ENCODE results near the gene DAD1. TPM values are rescaled to one million over a fixed set of nuclear protein-coding genes. Genes with fewer than 3 reads are reported as not detected.

The DAD1 gene
- total and polyA plus RNA-seq, 2 donors from 2014 or later: 205 to 523 TPM

- intact Hi-C loops (cut with DNase I): no loop called here
- Histone ChIP-seq H3K27me3 (ENCODE audit: control insufficient read depth, insufficient read depth, low read length) (no peaks in the 10 kb centered on the region), H3K27ac (ENCODE audit: low read depth in 2 of 2, low read length in 2 of 2) (no peak overlapping the region), H3K4me3 (ENCODE audit: low read length in 3 of 3) (no peak overlapping the region), H3K4me1 (ENCODE audit: control insufficient read depth in 2 of 3, insufficient read depth in 2 of 3, low read depth in 1 of 3, low read length in 3 of 3) (peaks cover 0 to 23% (median 6%) of the 10 kb centered on the region in 3 donors), H3K36me3 (ENCODE audit: control insufficient read depth in 2 of 3, insufficient read depth in 3 of 3, low read length in 3 of 3) (no peaks in the 10 kb centered on the region), H3K9me3 (ENCODE audit: control insufficient read depth in 2 of 3, insufficient read depth in 1 of 3, low read length in 3 of 3) (no peaks in the 10 kb centered on the region), H3K9ac (ENCODE audit: low read length in 3 of 3) (no peak overlapping the region)
- DNase-seq: no peak
- FAIRE-seq: no peak
- no peak for TF ChIP-seq CTCF (IDR thresholded peaks at IDR 0.05; ENCODE audit: borderline replicate concordance, extremely low read depth, insufficient read depth)
Observed at GRCh38 chr14:22526218-22526617, 62.8 kb downstream of the DAD1 start.

- Histone ChIP-seq H3K27me3 (ENCODE audit: control insufficient read depth, insufficient read depth, low read length) (no peaks in the 10 kb centered on the region), H3K27ac (ENCODE audit: low read depth in 2 of 2, low read length in 2 of 2) (no peak overlapping the region), H3K4me3 (ENCODE audit: low read length in 3 of 3) (no peak overlapping the region), H3K9ac (ENCODE audit: low read length in 3 of 3) (no peak overlapping the region), H3K36me3 (ENCODE audit: control insufficient read depth in 2 of 3, insufficient read depth in 3 of 3, low read length in 3 of 3) (no peaks in the 10 kb centered on the region), H3K4me1 (ENCODE audit: control insufficient read depth in 2 of 3, insufficient read depth in 2 of 3, low read depth in 1 of 3, low read length in 3 of 3) (peaks cover 0 to 35% (median 9%) of the 10 kb centered on the region in 3 donors), H3K9me3 (ENCODE audit: control insufficient read depth in 2 of 3, insufficient read depth in 1 of 3, low read length in 3 of 3) (no peaks in the 10 kb centered on the region)
- DNase-seq (no peak), FAIRE-seq (no peak)
- intact Hi-C loops (cut with DNase I): no loop called here
- no peak for TF ChIP-seq CTCF (IDR thresholded peaks at IDR 0.05; ENCODE audit: borderline replicate concordance, extremely low read depth, insufficient read depth)
Observed at GRCh38 chr14:22524784-22525161, 64.3 kb downstream of the DAD1 start.

DNA sequence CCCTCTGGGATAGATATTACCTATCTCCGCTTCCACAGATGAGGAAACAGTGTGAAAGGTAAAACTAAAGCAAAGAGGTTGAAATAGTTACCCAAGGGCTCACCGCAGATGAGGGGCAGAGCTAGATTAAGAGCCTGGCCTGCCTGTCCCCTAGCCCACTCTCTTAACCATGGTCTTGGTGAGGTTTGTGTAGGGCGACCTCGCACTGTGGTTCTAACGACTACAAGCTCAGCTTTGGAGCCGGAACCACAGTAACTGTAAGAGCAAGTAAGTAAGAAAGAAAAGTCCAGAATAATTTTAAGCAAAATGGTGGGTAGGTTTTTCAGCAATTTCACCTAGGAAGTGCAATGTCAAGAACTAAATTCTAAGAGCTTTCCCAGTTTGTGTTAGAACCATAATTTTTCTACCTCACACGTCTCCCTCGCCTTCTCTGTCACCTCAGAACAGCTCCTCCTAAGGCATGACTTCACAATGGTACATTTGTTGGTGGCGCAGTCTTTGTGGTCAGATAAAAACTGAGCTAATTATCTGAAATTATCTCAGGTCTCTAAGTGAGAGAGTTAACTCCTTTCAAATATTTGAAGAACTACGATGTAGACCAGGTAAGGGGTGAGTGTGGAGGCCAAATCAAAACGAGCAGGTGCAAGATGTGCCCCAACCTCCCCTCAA is 64.8 kb downstream of the DAD1 start:
- Histone ChIP-seq H3K4me1 (ENCODE audit: control insufficient read depth in 2 of 3, insufficient read depth in 2 of 3, low read depth in 1 of 3, low read length in 3 of 3) (peaks cover 0 to 37% (median 11%) of the 10 kb centered on the region in 3 donors), H3K4me3 (ENCODE audit: low read length in 3 of 3) (no peak overlapping the region), H3K9me3 (ENCODE audit: control insufficient read depth in 2 of 3, insufficient read depth in 1 of 3, low read length in 3 of 3) (no peaks in the 10 kb centered on the region), H3K9ac (ENCODE audit: low read length in 3 of 3) (no peak overlapping the region), H3K27me3 (ENCODE audit: control insufficient read depth, insufficient read depth, low read length) (no peaks in the 10 kb centered on the region), H3K36me3 (ENCODE audit: control insufficient read depth in 2 of 3, insufficient read depth in 3 of 3, low read length in 3 of 3) (no peaks in the 10 kb centered on the region), H3K27ac (ENCODE audit: low read depth in 2 of 2, low read length in 2 of 2) (no peak overlapping the region)
- FAIRE-seq (no peak), DNase-seq (no peak)
- no peak for TF ChIP-seq CTCF (IDR thresholded peaks at IDR 0.05; ENCODE audit: borderline replicate concordance, extremely low read depth, insufficient read depth)
- intact Hi-C loops (cut with DNase I): no loop called here

GRCh38 chr14:22523283-22523682 is 65.7 kb downstream of the DAD1 start:
- intact Hi-C loops (cut with DNase I): no loop called here
- H3K4me1 ChIP-seq (ENCODE audit: control insufficient read depth in 2 of 3, insufficient read depth in 2 of 3, low read depth in 1 of 3, low read length in 3 of 3): peaks cover 0 to 37% (median 11%) of the 10 kb centered on the region in 3 donors
- FAIRE-seq (no peak), DNase-seq (no peak)
- H3K27me3 ChIP-seq (ENCODE audit: control insufficient read depth, insufficient read depth, low read length): no peaks in the 10 kb centered on the region
- H3K9ac ChIP-seq (ENCODE audit: low read length in 3 of 3): no peak overlapping the region
- no peak overlapping the region for H3K4me3 ChIP-seq (ENCODE audit: low read length in 3 of 3)
- H3K27ac ChIP-seq (ENCODE audit: low read depth in 2 of 2, low read length in 2 of 2): no peak overlapping the region
- H3K9me3 ChIP-seq (ENCODE audit: control insufficient read depth in 2 of 3, insufficient read depth in 1 of 3, low read length in 3 of 3): no peaks in the 10 kb centered on the region
- no peaks in the 10 kb centered on the region for H3K36me3 ChIP-seq (ENCODE audit: control insufficient read depth in 2 of 3, insufficient read depth in 3 of 3, low read length in 3 of 3)
- TF ChIP-seq CTCF (IDR thresholded peaks at IDR 0.05; ENCODE audit: borderline replicate concordance, extremely low read depth, insufficient read depth): no peak

All from kidney (tissue), 14 donors.